ENCODE data around the gene CCDC60.

The CCDC60 gene

DNA sequence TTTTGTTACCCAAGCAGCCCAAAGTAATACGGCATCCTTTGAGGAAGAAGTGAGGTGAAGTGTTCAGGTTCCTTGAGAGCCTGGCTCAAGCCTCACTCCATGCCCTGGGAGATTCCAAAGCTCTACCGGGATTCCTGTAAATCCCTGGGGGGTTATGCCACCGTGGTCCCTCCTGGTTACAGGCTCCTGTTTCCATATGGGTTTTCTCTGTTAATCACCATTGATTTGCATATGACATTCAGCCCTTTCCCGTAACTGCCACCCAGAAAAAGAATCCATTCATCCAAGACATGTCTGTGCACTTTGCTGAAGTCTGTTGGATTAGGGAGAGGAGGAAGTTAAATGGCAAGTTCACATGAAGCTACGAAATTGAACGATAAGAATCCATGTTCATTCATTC is 27.9 kb upstream of the CCDC60 start:
- no peaks in the 10 kb centered on the region for H3K4me1 ChIP-seq (ENCODE audit: control insufficient read depth, insufficient read depth, low read length)
- H3K9me3 ChIP-seq (ENCODE audit: control insufficient read depth, insufficient read depth, low read depth, low read length) = no peaks in the 10 kb centered on the region
- no peaks in the 10 kb centered on the region for H3K36me3 ChIP-seq (ENCODE audit: control insufficient read depth in 2 of 2, insufficient read depth in 1 of 2, low read length in 2 of 2)
- TF ChIP-seq ZNF2 (tag by site-specific recombination; IDR thresholded peaks at IDR 0.05) (no peak), ZNF202 (tag by site-specific recombination; IDR thresholded peaks at IDR 0.05; ENCODE audit: borderline replicate concordance) (no peak), ZNF707 (tag by site-specific recombination; IDR thresholded peaks at IDR 0.05) (no peak), ZNF571 (tag by site-specific recombination; IDR thresholded peaks at IDR 0.05) (no peak), ZNF777 (tag by site-specific recombination; IDR thresholded peaks at IDR 0.05; ENCODE audit: borderline replicate concordance) (no peak), HOXA7 (CRISPR knock-in tag; IDR thresholded peaks at IDR 0.05; ENCODE audit: borderline replicate concordance) (no peak), ZFHX2 (tag by site-specific recombination; conservative IDR thresholded peaks at IDR 0.05) (no peak), ZNF354C (tag by site-specific recombination; IDR thresholded peaks at IDR 0.05; ENCODE audit: borderline replicate concordance, low read depth) (no peak), ZNF747 (tag by site-specific recombination; IDR thresholded peaks at IDR 0.05) (no peak)
- TF ChIP-seq, protein P1, sequence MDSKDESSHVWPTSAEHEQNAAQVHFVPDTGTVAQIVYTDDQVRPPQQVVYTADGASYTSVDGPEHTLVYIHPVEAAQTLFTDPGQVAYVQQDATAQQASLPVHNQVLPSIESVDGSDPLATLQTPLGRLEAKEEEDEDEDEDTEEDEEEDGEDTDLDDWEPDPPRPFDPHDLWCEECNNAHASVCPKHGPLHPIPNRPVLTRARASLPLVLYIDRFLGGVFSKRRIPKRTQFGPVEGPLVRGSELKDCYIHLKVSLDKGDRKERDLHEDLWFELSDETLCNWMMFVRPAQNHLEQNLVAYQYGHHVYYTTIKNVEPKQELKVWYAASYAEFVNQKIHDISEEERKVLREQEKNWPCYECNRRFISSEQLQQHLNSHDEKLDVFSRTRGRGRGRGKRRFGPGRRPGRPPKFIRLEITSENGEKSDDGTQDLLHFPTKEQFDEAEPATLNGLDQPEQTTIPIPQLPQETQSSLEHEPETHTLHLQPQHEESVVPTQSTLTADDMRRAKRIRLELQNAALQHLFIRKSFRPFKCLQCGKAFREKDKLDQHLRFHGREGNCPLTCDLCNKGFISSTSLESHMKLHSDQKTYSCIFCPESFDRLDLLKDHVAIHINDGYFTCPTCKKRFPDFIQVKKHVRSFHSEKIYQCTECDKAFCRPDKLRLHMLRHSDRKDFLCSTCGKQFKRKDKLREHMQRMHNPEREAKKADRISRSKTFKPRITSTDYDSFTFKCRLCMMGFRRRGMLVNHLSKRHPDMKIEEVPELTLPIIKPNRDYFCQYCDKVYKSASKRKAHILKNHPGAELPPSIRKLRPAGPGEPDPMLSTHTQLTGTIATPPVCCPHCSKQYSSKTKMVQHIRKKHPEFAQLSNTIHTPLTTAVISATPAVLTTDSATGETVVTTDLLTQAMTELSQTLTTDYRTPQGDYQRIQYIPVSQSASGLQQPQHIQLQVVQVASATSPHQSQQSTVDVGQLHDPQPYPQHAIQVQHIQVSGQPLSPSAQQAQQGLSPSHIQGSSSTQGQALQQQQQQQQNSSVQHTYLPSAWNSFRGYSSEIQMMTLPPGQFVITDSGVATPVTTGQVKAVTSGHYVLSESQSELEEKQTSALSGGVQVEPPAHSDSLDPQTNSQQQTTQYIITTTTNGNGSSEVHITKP (tag by site-specific recombination; IDR thresholded peaks at IDR 0.05) = no peak
- ChIA-PET CTCF (no interaction called here), POLR2A (no interaction called here)
- no peak overlapping the region for H3K4me3 ChIP-seq (ENCODE audit: low read depth, low read length)
- no peak overlapping the region for H3K27ac ChIP-seq (ENCODE audit: extremely low read depth, low read depth, low read length)

GRCh38 chr12:119307747-119308146 is 26.8 kb upstream of the CCDC60 start:
- ChIA-PET CTCF (no interaction called here), POLR2A (no interaction called here)
- Histone ChIP-seq H3K27ac (ENCODE audit: extremely low read depth, low read depth, low read length) (no peak overlapping the region), H3K4me1 (ENCODE audit: control insufficient read depth, insufficient read depth, low read length) (no peaks in the 10 kb centered on the region), H3K4me3 (ENCODE audit: low read depth, low read length) (no peak overlapping the region), H3K36me3 (ENCODE audit: control insufficient read depth in 2 of 2, insufficient read depth in 1 of 2, low read length in 2 of 2) (no peaks in the 10 kb centered on the region), H3K9me3 (ENCODE audit: control insufficient read depth, insufficient read depth, low read depth, low read length) (no peaks in the 10 kb centered on the region)
- TF ChIP-seq, protein P2, sequence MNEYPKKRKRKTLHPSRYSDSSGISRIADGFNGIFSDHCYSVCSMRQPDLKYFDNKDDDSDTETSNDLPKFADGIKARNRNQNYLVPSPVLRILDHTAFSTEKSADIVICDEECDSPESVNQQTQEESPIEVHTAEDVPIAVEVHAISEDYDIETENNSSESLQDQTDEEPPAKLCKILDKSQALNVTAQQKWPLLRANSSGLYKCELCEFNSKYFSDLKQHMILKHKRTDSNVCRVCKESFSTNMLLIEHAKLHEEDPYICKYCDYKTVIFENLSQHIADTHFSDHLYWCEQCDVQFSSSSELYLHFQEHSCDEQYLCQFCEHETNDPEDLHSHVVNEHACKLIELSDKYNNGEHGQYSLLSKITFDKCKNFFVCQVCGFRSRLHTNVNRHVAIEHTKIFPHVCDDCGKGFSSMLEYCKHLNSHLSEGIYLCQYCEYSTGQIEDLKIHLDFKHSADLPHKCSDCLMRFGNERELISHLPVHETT (tag by site-specific recombination; IDR thresholded peaks at IDR 0.05) = no peak
- no peak for TF ChIP-seq ZNF670 (tag by site-specific recombination; IDR thresholded peaks at IDR 0.05; ENCODE audit: low read depth)
- TF ChIP-seq, protein P3, sequence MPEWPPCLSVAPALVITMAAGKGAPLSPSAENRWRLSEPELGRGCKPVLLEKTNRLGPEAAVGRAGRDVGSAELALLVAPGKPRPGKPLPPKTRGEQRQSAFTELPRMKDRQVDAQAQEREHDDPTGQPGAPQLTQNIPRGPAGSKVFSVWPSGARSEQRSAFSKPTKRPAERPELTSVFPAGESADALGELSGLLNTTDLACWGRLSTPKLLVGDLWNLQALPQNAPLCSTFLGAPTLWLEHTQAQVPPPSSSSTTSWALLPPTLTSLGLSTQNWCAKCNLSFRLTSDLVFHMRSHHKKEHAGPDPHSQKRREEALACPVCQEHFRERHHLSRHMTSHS (tag by site-specific recombination; IDR thresholded peaks at IDR 0.05) = no peak
- TF ChIP-seq KLF7 (tag by site-specific recombination; IDR thresholded peaks at IDR 0.05; ENCODE audit: borderline replicate concordance) = no peak
- no peak for TF ChIP-seq ZNF10 (tag by site-specific recombination; IDR thresholded peaks at IDR 0.05)
- TF ChIP-seq ZNF423 (tag by site-specific recombination; IDR thresholded peaks at IDR 0.05) = no peak
- no peak for TF ChIP-seq SETDB1 (IDR thresholded peaks at IDR 0.05; ENCODE audit: insufficient read length, low read length)
- no peak for TF ChIP-seq ZNF514 (tag by site-specific recombination; IDR thresholded peaks at IDR 0.05)

Measured in HEK293 (cell line).